PC-9 (cell line): Measurements from ENCODE around the gene KCTD20. TPM values are rescaled to one million over a fixed set of nuclear protein-coding genes. Genes with fewer than 3 reads are reported as not detected.

Experiments
- BruUV-seq: library from RNA; stranded (reverse); fragments of 400-500 nt; replicated peaks from 2 replicates; lab custom pipeline; 2021; lab: Mats Ljungman, UMichigan
- CTCF ChIA-PET: fragments of 300-600 bp; sonication (Branson Sonifier 250); formaldehyde crosslinking; loops from one replicate; lab custom pipeline; 2022; ENCODE audit warnings: antibody characterized with exemption; lab: Charles Lee
- POLR2A ChIA-PET: fragments of 300-600 bp; sonication (Branson Sonifier 250); formaldehyde crosslinking; loops from one replicate; lab custom pipeline; 2022; ENCODE audit warnings: antibody characterized with exemption; ENCODE audit not compliant: unreplicated experiment; lab: Charles Lee
- DNase-seq, 2 experiments: peaks; one replicate each; pipeline versions ENCODE4 v3.0.0 to v3.0.0-alpha.2; 2015 to 2022; ENCODE audit warnings: mixed read lengths in 1 of 2
- H2AFZ ChIP-seq: fragments of 200-600 bp; sonication (generic); 2 replicates; pipeline ENCODE4 v1.8.1; 2017; ENCODE audit warnings: antibody characterized with exemption
- H3F3A ChIP-seq: fragments of 200-600 bp; sonication (generic); 2 replicates; pipeline ENCODE4 v1.8.1; 2017; ENCODE audit warnings: antibody characterized with exemption, mild to moderate bottlenecking, low read depth; ENCODE audit not compliant: insufficient read depth
- H3K27ac ChIP-seq: fragments of 200-600 bp; sonication (generic); 2 replicates; pipeline ENCODE4 v1.6.1; 2016; ENCODE audit warnings: mixed run types
- H3K27me3 ChIP-seq: fragments of 200-600 bp; sonication (generic); 2 replicates; pipeline ENCODE4 v1.6.1; 2016; ENCODE audit warnings: low read depth, mixed run types; ENCODE audit not compliant: insufficient read depth
- H3K36me3 ChIP-seq: fragments of 200-600 bp; sonication (generic); 2 replicates; pipeline ENCODE4 v1.6.1; 2016; ENCODE audit warnings: low read depth, mixed run types
- H3K4me1 ChIP-seq: fragments of 200-600 bp; sonication (generic); replicated peaks from 2 replicates; pipeline ENCODE4 v1.6.1; 2016; ENCODE audit warnings: mixed run types; ENCODE audit not compliant: insufficient read depth
- H3K4me2 ChIP-seq: fragments of 200-600 bp; sonication (generic); 2 replicates; pipeline ENCODE4 v1.6.1; 2017; ENCODE audit warnings: mixed run types
- H3K4me3 ChIP-seq: fragments of 200-600 bp; sonication (generic); 2 replicates; pipeline ENCODE4 v1.6.1; 2016; ENCODE audit warnings: mixed run types
- H3K79me2 ChIP-seq: fragments of 200-600 bp; sonication (generic); 2 replicates; pipeline ENCODE4 v1.6.1; 2017; ENCODE audit warnings: low read depth, mixed run types
- H3K9me2 ChIP-seq: fragments of 200-600 bp; sonication (generic); 2 replicates; pipeline ENCODE4 v1.8.1; 2017; ENCODE audit warnings: mild to moderate bottlenecking; ENCODE audit not compliant: insufficient read depth
- H3K9me3 ChIP-seq: fragments of 200-600 bp; sonication (generic); 2 replicates; pipeline ENCODE4 v1.8.1; 2016; ENCODE audit warnings: low read depth; ENCODE audit not compliant: insufficient read depth
- H4K20me1 ChIP-seq: fragments of 200-600 bp; sonication (generic); 2 replicates; pipeline ENCODE4 v1.8.1; 2017; ENCODE audit not compliant: insufficient read depth
- CTCF ChIP-seq: fragments of 200-600 bp; sonication (generic); conservative IDR thresholded peaks from 2 replicates; pipeline ENCODE4 v1.6.1; 2017; ENCODE audit warnings: mixed run types, antibody characterized with exemption, mild to moderate bottlenecking, moderate library complexity
- EZH2 ChIP-seq: fragments of 200-600 bp; sonication (generic); IDR thresholded peaks from 2 replicates; pipeline ENCODE4 v1.8.0; 2017; ENCODE audit warnings: antibody characterized with exemption, low read depth
- intact Hi-C: fragments of 100-400 bp; cut with micrococcal nuclease; formaldehyde crosslinking; loops from one replicate; pipeline ENCODE4 v1.10.0; 2022; ENCODE audit not compliant: unreplicated experiment
- total RNA-seq: library from RNA; stranded (reverse); gene quantifications from 2 replicates; pipeline ENCODE4 v1.2.3, GENCODE V29; 2021

KCTD20 gene
- total RNA-seq, 1 experiment from 2014 or later: 42.5 TPM

GRCh38 chr6:36499918-36500317 lies 57.1 kb downstream of the KCTD20 start:
- ChIA-PET POLR2A (no interaction called here), CTCF (interaction anchor here (0.6 kb wide), 1 partner anchor 115 kb away, joined by 4 read pairs; no protein-coding TSS in a partner anchor)
- no peaks in the 10 kb centered on the region for H3K9me2 ChIP-seq
- TF ChIP-seq CTCF (no peak), EZH2 (no peak)
- H4K20me1 ChIP-seq: no peaks in the 10 kb centered on the region; the same call in 1 of the 2 replicates
- peaks cover 44% of the 10 kb centered on the region for H3K36me3 ChIP-seq
- H3K79me2 ChIP-seq: no peaks in the 10 kb centered on the region
- DNase-seq: no peak
- H3K27me3 ChIP-seq: no peaks in the 10 kb centered on the region
- no peak overlapping the region for H3K27ac ChIP-seq
- no peaks in the 10 kb centered on the region for H3K9me3 ChIP-seq
- no peaks in the 10 kb centered on the region for H3K4me1 ChIP-seq
- intact Hi-C loops: no loop called here
- BruUV-seq: no TSS peak
- no peak overlapping the region for H3K4me2 ChIP-seq
- H2AFZ ChIP-seq: no peak overlapping the region
- peaks cover 11% of the 10 kb centered on the region; the same call in 1 of the 2 replicates for H3F3A ChIP-seq
- H3K4me3 ChIP-seq: no peak overlapping the region

- no peak overlapping the region for H3K4me3 ChIP-seq
- DNase-seq: no peak
- no peaks in the 10 kb centered on the region for H4K20me1 ChIP-seq
- H3K27ac ChIP-seq: no peak overlapping the region
- H3K4me1 ChIP-seq: peaks cover 10% of the 10 kb centered on the region
- BruUV-seq: no TSS peak
- intact Hi-C loops: no loop called here
- no peaks in the 10 kb centered on the region for H3K9me3 ChIP-seq
- H3K9me2 ChIP-seq: no peaks in the 10 kb centered on the region
- H2AFZ ChIP-seq: no peak overlapping the region
- no peak overlapping the region for H3K4me2 ChIP-seq
- TF ChIP-seq CTCF: no peak
- TF ChIP-seq EZH2: no peak
- no peaks in the 10 kb centered on the region for H3K27me3 ChIP-seq
- H3K79me2 ChIP-seq: no peaks in the 10 kb centered on the region
- ChIA-PET POLR2A (no interaction called here), CTCF (no interaction called here)
- H3K36me3 ChIP-seq: peaks cover 45% of the 10 kb centered on the region; the same call in 1 of the 2 replicates
- H3F3A ChIP-seq: 0 out of 2 replicates have a peak, but pooled peaks cover 10% of the 10 kb centered on the region
These were observed 58.9 kb downstream of the KCTD20 start for GRCh38 chr6:36501686-36502085.

- H3K36me3 ChIP-seq: peaks cover 41% of the 10 kb centered on the region; the same call in 1 of the 2 replicates
- DNase-seq: no peak
- peaks cover 14% of the 10 kb centered on the region; the same call in 1 of the 2 replicates for H3F3A ChIP-seq
- ChIA-PET POLR2A (interaction anchor here (0.7 to 1.1 kb wide), 3 partner anchors 77 to 569 kb away, joined by 3 to 11 read pairs (median 7); no protein-coding TSS in a partner anchor), CTCF (interaction anchor here (0.7 kb wide), 1 partner anchor 23 kb away, joined by 16 read pairs; no protein-coding TSS in a partner anchor)
- H3K4me2 ChIP-seq: no peak overlapping the region
- no TSS peak for BruUV-seq
- peaks cover 13% of the 10 kb centered on the region for H3K4me1 ChIP-seq
- H3K27me3 ChIP-seq: no peaks in the 10 kb centered on the region
- no peak overlapping the region for H2AFZ ChIP-seq
- intact Hi-C loops: no loop called here
- H3K9me2 ChIP-seq: no peaks in the 10 kb centered on the region
- H3K9me3 ChIP-seq: no peaks in the 10 kb centered on the region
- H3K4me3 ChIP-seq: no peak overlapping the region
- no peak for TF ChIP-seq EZH2
- TF ChIP-seq CTCF: no peak
- no peaks in the 10 kb centered on the region for H3K79me2 ChIP-seq
- H4K20me1 ChIP-seq: no peaks in the 10 kb centered on the region
- H3K27ac ChIP-seq: no peak overlapping the region
These were observed 61.4 kb downstream of the KCTD20 start for GRCh38 chr6:36504181-36504580.
